GM20431 (cell line): Measurements from ENCODE around the gene CEACAM4.

Source experiments
- in situ Hi-C: fragments of 300-500 bp; cut with MseI, MboI; formaldehyde crosslinking; loops from one replicate; pipeline ENCODE4 v1.15.0; 2020; ENCODE audit warnings: low sequenced_read_pairs; ENCODE audit not compliant: unreplicated experiment

The CEACAM4 gene

DNA sequence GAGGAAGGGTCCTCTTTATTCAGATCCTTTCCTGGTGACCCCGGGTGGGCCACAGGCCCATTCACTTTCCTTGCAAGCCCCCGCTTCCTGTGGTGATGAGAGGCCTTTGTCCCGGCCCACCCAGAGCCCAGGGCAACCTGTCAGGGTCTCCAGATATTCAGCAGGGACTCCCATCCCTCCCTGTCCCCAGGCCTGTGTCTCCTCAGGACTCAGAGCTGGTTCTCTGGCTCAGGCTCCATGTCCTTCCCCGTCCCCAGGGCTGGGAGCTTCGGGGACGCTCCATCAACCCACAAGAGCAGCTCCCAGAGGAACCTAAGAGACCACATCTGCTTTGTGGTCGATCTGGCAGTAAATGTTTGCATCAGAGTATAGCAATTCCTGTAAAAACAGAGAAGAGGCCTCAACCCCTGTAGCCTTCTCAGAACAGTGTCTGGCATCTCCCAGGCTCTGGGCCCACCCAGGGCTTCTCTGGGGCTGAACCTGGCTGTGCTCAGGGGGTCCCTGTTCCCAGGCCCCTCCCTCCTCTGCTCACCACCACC is 7.8 kb downstream of the CEACAM4 start:
- in situ Hi-C loops, result no loop called here

DNA sequence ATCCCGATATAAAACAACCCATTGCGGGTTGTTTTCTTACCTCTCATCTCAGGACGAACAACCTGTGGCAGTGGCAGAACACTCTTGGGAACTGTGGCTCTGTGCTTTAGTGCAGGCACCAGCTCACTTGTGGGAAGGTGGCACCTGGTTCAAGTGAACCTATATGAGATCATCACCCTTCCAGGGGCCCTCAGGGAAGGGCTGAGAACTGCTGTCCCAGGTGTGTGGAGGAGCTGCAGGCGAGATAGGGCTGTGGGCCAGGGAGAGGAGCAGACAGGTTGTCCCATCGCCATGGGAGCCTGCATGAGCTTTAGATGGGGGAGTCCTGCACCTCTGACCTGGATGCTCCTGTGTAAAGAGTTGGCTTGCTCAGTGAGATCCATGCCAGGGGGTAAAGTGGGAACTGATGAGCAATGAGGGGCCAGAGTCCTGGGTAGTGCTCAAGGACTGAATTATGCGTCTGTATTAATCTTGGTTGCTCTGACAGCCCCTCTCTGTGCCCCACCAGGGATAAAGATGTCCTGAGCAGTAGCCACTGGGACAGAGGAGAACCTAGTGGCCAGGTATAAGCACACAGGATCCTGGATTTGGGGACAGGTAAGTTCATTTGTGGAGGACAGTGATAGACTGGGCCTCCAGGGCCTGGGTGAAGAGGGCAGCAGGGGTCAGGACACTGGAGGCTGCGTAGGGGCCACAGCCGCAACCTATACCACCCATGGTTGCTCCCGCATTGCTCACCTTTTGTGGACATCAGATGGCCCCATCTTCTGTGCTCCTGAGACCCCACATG is 8.7 kb downstream of the CEACAM4 start:
- in situ Hi-C loops, result no loop called here

DNA sequence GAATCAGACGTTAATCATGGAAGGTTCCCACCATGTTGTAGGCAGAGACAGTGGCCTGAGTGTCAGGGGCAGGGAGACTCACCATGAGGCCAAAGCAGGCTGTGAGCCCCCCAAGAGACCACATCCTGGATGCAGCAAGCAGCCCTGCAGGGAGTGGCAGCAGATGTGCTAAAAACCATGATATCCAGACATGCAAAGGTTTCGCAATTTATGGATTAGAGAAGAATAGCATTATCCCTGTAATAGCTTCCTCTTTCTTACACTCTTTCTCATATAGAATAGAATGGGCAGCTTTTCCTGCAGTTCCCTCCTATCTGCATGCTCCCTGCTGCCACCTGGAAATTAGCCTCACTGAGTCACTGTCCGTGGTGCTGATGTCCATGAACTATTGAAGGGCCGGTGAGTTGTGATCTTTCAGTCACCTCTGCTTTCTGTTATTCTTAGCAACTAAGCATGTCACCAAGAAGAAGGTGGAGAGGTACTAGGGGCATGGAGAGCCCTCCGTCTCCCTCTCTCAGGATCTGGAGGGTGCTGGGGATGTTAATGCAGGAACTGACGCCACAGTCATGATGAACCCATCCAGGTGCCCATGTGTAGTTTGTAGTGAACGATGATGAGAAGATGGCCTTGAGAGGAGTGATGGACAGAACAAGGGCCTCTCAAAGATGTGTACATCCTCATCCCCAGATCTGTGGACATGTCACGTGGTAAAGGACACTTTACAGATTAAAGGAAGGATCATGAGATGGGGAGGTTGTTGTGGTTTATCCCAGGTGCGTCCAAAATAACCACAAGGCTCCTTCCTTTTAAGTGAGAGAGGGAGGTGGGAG is 9.9 kb downstream of the CEACAM4 start:
- in situ Hi-C loops, result no loop called here

DNA sequence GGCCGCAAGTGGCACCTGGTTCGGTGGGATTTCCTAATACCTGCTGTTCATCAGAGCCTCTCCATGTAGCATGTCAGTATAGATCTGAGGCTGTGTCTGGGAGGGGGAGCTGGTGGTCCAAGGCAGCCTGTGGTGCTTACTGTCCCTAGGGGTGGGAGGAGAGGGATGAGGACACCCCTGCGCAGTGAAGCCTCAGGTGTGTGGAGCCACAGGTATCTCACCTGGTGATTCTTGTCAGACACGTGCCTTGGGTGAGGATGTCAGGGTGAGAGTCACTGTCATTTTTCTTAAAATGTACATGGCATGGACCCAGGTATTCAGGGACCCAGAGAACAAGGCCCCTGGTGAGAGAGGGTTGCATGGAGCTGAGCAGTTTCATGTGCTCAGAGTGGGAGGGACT is 11.7 kb downstream of the CEACAM4 start:
- in situ Hi-C loops, result no loop called here

DNA sequence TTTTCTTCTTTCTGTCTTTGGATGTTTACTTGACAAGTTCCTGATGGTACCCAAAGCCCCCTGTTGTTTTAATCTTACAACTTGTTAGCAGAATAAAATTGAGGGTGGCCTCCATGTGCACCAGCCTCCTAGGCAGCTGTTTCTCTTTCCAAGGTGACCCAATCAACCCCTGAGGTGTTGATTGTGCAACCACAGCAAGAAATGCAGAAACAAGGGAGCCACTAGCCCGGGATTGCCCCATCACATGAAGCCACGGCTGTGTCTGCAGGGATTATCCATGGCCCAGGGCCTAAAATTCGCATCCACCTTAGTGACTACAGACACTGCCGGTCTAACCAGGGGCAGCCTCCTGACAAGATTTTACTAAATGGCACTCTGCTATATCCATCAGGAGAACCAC is 14.4 kb downstream of the CEACAM4 start:
- in situ Hi-C loops, result no loop called here

DNA sequence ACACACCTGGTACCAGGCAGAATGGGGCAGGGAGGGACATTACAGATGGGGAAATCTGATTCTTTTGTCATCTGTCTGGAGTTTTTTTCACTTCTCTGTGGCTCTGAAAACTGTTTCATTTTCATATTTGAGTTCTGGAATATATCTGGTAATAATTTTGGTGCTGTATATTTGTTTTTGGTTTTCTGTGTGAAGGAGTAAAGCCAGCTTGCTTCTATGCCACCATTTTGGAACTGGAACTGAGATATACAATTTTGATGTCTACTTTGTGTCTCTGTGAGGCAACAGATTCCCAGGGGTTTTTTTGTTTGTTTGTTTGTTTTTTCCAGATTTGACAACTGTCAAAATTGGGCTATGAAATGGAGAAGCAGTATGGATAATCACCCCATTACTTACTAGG is 16.1 kb downstream of the CEACAM4 start:
- in situ Hi-C loops, result no loop called here

DNA sequence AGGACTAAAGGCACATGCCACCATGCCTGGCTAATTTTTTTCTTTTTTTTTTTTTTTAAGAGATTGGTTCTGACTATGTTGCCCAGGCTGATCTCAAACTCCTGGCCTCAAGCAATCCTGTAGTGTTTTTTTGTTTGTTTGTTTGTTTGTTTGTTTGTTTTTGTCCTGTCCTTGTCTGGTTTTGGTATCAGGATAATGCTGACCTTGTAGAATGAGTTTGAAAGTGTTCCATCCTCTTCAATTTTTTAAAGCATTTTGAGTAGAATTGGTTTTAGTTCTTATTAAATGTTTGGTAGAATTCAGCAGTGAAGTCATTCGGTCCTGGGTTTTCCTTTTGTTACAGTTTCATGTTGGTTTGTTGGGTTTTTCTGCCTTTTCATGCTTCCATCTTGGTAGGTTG is 19.2 kb downstream of the CEACAM4 start:
- in situ Hi-C loops, result no loop called here

DNA sequence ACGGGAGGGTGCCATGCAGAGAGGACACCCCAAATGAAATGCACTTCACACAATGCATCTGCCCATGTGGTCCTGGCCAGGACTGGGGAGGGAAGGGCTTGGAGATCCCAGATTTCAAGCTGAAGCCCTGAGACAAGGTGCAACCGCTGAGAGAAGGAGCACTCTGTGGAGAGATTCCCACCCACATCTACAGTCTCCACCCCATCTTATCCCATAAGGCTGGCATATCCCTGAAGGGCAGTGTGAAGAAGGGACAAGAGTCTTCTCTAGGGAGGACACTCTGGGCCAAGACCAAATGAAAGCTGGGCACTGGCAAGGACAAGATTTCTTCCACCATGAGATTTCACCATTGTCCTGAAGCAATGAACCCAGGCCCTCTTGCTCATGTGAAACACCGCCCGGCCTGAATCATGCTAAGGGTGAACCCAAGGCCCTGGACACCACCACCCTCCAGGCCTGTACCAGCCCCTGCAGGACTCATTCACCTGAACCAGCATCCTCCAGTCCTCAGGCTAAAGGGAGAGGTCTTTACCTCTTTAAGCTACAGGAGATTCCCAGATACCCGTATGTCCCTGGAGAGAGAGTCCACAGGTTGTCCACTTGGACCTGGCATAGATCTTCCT is 20.5 kb downstream of the CEACAM4 start:
- in situ Hi-C loops, result no loop called here

DNA sequence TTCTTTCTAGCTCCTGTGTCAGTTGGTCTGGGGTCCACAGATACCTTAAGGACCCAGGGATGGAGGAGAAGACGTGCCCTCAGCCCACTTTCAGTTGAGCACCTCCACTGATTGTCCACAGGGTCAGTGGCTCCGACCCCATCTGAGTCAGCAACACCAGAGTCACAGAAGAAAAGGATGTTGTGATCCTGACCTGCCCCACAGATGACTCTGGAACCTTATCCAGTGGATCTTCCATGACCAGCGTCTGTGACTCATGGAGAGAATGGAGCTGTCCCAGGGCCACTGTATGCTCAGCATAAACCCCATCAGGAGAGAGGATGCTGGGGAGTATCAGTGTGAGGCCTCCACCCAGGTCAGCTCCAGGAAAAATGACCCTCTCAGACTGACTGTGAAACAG is 22.0 kb downstream of the CEACAM4 start:
- in situ Hi-C loops, result no loop called here

DNA sequence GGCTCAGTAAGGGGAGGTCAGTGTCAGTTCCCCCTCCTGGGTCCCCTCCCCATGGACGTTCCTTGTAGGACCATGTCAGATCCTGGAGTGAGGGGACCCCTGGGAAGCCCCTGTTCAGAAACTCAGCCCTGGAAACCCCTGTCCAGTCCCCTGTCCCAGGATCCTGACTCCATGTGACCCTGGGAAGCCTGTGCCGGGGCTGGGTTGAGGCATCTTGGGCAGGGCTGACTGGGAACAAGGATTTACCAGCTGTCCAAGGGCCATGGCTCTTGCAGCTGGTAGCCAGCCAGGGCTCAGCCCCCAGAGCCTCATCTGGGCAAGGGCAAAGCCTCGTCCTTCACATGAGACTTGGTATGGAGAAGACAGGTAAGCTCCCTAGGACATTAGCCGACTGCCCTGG is 25.1 kb downstream of the CEACAM4 start:
- in situ Hi-C loops, result no loop called here

DNA sequence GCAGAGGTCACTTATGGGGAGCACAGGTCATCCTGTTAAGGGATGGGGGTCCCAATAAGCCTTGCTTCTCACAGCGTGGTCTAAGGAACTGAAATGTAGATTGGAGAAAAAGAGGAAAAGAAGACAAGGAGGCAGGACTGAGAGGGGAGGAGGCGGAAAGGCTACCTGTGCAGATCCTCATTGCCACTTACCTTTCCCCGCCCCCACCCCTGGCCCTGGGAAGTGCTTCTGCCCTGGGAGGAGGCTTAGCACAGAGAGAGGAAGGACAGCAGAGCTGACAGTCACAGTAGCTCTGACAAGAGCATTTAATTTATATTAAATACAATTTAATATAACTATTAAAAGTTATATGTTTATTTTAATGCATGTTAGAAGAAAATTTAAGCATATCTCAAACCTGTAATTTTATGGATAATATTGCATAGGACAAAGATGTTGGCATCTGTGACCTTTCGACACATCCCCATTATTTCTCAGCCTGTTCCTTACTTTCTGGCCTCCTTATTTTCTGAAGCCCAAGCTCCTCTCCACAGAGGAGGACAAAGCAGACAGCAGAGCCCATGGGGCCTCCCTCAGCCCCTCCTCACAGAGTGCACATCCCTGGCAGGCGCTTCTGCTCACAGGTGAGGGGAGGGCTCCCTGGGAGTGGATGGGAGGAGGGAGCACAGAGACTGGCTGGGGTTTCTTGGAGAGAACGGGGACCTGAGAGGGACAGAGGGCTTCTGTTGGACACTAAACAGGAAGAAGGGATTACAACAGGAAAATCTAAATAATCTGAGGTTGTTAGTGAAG is 27.5 kb downstream of the CEACAM4 start:
- in situ Hi-C loops, result no loop called here

DNA sequence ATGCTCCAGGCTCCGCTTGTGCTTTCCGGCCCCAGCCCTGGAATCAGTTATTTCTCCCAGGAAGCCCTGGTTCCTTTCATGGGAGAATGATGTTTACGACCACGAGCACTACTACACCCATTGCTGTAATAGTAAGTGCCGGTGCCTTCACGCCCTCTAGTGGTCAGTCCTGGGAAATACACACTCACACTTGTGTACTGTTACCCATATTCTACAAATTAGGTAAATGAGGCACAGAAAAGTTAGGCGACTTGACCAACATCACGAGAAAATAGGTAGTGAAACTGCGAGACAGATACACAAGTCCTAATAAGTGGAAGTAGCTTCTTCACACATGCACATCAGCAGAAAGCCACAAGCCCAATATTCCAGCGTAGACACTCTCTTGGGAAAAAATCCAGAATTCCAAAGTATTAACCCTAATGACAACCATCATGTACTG is 29.3 kb downstream of the CEACAM4 start:
- in situ Hi-C loops, result no loop called here

DNA sequence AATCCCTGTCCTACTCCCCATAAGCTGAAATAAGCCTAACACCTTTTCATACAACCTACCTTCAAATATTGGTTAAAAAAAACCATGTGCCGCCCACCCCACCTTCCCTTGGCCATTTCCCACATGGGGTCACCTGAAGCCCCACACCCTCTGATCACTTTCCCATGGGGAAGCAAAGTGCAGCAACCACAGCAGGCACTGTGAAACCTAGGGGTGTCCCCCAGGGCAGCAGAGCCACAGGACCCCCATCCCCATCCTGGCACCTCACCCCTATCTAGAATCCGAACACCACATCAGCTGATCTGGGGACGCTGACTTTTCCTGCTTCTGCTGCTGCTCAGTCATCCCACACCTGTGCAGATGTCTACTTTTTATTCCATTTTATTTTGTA is 31.0 kb downstream of the CEACAM4 start:
- in situ Hi-C loops, result no loop called here

DNA sequence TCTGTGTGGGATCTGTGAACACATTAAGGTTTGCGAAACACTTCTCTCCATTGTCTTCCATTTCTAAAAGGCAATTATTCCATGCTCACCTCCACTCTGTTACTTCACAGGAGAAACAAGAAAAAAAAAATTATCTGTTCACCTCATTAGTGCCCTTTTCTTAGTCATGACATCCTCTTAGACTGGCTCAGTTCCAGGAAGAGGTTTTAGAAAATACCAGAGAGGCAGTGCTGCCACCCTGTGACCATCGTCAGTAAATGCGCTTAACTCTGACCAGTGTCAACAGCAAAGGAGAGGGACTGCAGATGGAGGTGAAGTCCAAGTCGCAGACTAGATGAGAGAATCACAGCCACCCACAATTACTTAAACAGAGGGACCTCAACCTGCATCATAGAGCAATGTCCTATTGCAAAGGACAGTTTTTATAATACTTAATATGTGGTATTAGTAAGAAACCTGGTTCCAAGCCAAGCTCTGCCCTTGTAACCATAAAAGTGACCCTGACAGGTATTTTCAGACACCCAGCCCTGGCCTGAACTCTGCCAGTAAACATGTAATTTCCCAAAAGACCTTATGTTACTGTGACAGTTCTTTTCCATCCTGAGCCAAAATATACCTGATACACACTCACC is 31.5 kb downstream of the CEACAM4 start:
- in situ Hi-C loops, result no loop called here

DNA sequence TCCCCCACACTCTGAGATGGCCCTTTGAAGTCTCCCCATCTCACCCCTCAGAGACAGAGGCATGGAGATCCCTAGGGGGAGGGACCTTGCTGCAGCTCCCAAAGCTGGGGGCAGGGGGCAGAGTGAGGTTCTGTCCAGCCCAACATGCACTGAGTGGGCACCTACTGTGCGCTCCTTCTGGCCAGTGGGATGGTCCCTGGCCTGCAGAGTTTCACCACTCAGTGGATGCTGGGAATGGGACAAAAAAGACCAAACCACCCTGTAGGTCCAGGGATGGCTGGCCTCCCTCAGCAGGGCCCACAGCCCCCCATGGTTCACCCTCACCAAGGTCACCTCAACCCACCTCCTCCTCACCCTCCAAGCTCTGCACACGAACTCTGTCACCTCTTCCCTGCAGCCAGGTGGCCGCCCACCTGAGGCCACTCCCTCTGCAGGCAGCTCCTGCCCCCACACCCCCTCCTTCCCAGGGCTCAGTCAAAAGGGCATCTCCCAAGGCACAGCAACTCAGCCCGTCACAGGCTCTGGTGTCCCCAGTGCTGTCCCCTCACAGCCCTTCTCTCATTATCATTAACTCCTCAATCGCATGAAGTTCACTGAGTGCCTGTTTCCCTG is 34.8 kb downstream of the CEACAM4 start:
- in situ Hi-C loops, result no loop called here

DNA sequence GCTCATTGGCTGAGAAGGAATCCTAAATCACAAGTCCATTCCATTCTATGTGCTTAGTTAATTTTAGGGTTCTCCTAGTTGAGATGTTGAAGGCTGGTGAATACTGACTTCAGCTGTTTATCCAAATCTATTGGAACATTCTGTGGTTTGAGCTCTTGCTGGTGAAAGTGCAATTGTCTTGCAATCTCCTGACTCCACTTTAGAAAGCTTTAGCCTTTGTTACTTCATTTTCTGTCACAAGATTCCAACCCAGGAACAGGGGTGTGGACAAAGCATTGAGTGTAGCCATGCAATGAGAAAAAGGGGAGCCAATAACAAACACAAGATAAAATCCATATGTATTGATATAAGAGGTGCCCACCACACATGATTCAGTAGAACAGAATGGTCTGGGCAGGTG is 35.9 kb downstream of the CEACAM4 start:
- in situ Hi-C loops, result no loop called here

DNA sequence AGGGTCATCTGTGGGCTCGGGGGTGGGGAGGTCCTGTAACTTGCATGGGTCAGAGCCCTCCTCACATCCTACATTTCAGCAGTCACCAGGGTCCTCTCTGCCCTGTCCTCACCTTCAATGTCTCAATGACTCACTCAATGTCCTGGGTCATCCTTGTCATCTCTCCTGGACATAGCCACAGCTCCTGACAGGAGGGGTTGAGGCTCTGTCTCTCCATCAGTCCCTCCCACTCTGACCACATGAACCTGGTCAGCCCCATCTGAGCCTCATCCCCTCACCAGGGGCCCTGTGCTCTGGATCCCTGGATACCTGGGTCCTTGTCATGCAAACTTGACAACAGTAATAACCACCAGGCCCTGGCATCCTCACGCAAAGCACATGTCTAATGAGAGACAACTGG is 37.5 kb downstream of the CEACAM4 start:
- in situ Hi-C loops, result no loop called here

DNA sequence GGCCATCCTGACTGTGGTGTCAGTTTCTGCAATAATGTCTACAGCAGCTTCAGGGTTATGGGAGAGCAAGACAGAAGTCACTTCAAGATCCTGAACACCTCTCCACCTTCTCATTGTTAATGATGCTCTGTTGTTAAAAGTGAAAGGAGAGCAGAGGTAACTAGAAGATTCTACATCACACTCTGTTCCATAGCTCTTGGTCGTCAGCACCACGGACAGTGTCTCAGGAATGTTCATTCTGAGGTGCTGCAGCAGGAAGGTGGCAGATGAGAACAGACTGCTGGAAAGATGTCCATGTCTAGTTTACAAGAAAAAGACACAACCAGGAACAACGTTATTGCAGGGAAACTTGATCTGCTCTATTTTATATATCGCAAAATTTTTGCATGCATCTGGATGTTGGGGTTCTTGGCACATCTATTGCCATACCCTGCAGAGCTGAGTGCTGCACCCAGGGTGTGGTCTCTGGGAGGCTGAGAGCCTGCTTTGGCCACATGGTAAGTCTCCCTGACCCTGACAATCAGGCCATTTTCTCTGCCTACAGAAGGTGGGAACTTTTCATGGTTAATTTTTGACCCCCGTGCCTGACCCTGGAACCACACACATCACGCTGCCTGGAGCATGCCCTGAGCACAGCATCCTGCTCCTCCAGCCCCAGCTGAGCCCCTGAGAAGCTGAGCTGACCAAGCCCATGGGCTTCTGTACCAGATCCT is 38.2 kb downstream of the CEACAM4 start:
- in situ Hi-C loops, result no loop called here

DNA sequence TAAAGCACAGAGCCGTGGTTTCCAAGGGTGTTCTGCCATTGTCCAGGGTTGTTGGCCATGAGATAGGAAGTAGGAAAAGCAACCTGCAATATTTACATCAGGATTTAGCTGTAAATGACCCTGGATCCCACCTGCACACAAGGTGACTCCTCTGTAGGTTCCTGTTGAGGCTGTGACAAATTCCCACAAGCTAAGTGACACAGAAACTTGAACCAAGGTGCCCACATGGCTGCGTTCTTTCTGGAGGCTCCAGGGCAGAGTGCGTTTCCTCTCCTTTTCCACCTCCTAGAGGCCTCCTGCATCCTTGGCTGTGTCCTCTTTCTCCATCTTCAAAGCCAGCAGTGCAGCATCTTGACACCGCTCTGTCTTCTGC is 39.0 kb downstream of the CEACAM4 start:
- in situ Hi-C loops, result no loop called here
